C4-2B (cell line): ENCODE measurements around the gene TNNT3.
"Not testable (repeated sequence)": the region's sequence is repeated elsewhere in the genome, so short reads cannot be mapped to it uniquely, and the experiment has no call there.

Experiments used
- H3K27ac ChIP-seq: fragments of 450-650 bp; 2 replicates; pipeline ENCODE4 v1.5.1; 2017
- ZFX ChIP-seq: fragments of 450-650 bp; IDR thresholded peaks from 2 replicates; pipeline ENCODE4 v1.6.1; 2017
- TF ChIP-seq, protein P1 (sequence below): fragments of 450-650 bp; conservative IDR thresholded peaks from 2 replicates; pipeline ENCODE4 v1.5.1; 2017; ENCODE audit warnings: mild to moderate bottlenecking

The TNNT3 gene

DNA sequence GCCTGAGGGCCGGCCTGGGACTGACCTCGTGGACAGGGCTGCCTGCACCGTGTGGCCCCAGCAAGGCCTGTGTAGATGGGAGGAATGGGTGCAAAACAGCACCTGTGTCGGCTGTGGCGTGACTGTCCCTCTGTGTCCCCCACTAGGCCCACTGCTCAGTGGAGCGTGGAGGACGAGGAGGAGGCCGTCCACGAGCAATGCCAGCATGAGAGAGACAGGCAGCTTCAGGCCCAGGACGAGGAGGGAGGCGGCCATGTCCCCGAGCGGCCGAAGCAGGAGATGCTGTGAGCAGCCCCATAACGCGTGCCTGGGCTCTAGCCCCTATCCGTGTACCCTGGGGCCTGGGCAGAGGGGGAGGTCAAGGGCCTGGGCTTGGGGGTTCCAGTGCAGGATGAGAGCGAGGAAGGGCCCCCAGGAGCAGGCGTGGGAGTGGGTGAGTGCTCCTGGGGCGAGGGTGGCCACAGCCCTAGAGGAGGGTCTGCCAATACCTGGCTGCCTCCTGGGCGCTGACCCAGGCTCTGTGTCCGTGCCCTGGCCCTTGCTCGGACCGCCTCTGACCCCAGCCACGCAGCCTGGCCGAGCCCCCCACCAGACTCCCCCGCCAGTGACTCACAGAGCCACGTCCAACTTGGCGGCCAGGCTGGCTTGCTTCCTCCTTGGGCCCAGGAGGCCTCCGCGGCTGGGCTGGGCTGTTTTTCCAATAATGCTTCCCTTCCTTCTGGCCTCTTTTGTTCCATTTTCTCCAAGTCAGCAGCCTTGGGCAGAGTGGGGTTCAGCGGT lies 39.4 kb upstream of the TNNT3 start:
- H3K27ac ChIP-seq, result no peak overlapping the region
- TF ChIP-seq, protein P1, sequence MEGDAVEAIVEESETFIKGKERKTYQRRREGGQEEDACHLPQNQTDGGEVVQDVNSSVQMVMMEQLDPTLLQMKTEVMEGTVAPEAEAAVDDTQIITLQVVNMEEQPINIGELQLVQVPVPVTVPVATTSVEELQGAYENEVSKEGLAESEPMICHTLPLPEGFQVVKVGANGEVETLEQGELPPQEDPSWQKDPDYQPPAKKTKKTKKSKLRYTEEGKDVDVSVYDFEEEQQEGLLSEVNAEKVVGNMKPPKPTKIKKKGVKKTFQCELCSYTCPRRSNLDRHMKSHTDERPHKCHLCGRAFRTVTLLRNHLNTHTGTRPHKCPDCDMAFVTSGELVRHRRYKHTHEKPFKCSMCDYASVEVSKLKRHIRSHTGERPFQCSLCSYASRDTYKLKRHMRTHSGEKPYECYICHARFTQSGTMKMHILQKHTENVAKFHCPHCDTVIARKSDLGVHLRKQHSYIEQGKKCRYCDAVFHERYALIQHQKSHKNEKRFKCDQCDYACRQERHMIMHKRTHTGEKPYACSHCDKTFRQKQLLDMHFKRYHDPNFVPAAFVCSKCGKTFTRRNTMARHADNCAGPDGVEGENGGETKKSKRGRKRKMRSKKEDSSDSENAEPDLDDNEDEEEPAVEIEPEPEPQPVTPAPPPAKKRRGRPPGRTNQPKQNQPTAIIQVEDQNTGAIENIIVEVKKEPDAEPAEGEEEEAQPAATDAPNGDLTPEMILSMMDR, result no peak
- no peak for TF ChIP-seq ZFX

DNA sequence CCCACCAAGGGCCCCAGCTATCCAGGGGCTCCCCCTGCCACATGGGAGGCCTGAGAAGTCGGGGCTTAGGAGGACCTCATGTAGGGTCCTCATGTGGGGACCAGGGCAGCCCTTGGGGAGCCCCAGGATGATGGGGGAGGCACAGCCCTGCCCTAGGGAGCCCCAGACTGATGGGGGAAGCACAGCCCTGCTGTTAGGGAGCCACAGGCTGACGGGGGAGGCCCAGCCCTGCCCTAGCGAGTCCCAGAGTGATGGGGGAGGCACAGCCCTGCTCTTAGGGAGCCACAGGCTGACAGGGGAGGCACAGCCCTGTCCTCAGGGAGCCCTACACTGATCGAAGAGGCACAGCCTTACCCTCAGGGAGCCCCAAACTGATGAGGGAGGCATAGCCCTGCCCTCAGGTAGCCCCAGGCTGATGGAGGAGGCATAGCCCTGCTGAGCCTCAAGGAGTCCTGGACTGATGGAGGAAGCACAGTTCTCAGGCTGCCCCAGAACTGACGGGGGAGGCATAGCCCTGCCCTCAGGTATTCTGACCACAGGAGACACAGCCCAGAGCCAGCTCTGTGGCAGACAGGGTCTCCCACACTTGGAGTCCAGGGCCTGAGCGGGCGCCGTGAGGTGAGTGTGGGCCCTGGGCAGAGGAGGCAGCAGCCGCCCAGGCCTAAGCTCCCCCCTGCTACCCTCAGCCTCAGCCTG lies 38.6 kb upstream of the TNNT3 start:
- no peak for TF ChIP-seq ZFX
- TF ChIP-seq, protein P1, result no peak
- H3K27ac ChIP-seq, result no peak overlapping the region

DNA sequence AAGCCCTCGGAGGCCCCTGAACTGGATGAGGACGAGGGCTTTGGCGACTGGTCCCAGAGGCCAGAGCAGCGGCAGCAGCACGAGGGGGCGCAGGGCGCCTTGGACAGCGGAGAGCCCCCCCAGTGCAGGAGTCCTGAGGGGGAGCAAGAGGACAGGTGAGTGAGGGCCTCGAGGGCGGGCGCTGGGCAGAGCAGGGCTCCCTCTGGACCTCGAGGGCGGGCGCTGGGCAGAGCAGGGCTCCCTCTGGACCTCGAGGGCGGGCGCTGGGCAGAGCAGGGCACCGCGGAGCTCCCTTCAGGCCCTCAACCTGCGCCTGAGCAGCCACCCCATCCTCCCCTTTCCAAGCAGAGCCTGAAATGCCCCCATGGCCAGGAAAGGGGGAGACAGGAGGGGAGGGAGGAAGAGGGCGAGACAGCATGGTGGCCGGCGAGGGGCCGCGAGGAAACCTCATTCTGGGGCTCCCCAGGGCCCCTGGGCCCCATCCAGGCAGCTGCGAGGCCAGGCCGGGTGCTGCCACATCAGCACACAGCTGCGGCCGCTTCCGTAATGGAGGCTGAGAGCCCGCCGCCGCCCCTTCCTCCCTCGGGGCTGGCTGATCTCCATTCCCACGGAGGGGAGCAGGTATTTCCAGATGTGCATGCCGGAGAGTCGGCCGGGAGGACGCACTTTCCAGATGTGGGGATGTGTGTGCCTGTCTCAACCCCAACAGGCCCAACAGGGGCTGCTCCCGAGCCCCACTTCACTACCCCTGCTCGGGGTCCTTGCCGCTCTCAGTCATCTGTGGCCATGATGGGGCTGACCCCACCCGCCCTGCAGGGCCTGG lies 37.9 kb upstream of the TNNT3 start:
- no peak overlapping the region for H3K27ac ChIP-seq
- TF ChIP-seq, protein P1, result no peak

DNA sequence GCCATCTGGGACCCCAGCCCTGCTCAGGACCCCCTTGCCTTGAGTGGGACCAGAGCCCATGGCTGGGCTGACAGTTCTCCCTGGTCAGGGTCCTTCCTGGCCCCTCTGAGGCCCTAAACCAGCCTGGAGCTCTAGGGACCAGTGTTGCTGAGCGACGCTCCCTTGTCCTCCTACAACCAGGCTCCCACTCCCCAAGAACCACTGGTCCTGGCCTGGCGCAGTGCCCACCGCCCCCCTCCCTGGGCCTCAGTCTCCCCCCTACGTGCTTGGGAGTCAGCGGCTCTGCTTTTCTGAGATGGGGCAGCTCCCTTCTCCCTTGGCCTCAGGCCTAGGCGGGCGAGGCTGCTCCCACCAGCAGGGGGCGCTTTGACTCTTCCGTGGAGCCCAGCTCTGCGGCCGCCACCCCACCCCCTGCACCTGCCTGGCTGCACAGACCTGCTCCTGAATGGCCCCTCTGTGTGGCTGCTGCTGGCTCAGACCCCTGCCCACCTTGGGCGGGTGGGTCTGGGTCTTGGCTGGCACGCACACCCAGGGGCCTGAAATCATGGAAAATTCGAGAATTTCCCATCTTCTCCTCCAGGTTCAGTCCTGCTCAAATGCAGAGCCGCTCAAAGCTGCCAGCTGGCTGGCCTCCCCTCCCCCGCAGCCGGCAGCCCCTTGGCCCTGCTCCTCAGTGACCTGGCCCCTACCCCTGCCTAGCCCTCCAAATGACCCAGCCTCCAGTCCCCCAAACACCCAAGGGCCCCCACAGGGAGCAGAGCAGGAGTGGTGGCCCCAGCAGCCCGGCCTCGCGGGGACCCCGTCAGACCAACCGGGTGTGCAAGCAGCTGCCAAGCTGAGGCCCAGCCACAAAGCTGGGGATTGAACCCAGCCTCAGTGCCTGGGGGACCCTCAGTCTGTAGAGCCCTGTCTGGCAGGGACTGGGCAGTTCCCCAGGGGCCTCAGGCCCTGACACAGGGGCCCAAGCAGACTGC lies 37.0 kb upstream of the TNNT3 start:
- TF ChIP-seq ZFX, result no peak
- TF ChIP-seq, protein P1, result peak; percentile 94
- H3K27ac ChIP-seq, result no peak overlapping the region

DNA sequence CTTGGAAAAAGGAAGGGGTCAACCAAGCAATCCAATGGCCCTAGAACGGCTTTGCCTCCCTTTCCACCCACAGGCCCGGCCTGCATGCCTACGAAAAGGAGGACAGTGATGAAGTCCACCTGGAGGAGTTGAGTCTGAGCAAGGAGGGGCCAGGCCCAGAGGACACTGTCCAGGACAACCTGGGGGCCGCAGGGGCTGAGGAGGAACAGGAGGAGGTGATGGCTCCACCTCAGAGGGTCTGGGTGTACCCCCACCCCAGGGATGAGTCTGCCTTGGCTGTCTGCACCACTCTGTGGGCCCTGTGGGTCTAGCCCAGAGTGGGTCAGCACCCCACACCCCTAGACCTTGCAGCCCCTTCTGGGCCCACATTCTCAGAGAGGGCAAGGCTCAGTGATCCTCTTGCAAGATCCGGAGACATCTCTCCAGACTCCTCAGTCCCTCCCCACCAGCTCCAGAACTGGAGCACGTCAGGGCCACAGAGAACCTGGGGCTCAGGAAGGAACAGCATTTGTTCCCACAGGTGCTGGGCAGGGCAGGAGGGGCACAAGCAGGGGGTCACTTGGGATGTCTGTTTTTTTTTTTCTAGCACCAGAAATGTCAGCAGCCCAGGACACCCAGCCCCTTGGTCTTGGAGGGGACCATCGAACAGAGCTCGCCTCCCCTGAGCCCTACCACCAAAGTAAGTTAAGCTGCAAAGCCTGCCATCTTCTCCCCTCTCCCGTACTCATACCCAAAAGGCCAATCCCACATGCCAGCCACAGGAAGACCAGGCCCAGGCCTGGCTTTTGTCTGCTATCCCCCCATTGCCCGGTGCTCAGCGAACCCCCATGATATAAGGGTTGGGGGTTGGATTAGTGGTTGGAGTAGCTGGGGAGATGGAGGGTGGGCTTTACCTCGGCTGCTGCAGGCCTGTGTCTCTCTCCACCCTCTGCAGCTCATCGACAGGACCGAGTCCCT lies 35.9 kb upstream of the TNNT3 start:
- TF ChIP-seq, protein P1, result no peak
- no peak for TF ChIP-seq ZFX
- no peak overlapping the region for H3K27ac ChIP-seq

DNA sequence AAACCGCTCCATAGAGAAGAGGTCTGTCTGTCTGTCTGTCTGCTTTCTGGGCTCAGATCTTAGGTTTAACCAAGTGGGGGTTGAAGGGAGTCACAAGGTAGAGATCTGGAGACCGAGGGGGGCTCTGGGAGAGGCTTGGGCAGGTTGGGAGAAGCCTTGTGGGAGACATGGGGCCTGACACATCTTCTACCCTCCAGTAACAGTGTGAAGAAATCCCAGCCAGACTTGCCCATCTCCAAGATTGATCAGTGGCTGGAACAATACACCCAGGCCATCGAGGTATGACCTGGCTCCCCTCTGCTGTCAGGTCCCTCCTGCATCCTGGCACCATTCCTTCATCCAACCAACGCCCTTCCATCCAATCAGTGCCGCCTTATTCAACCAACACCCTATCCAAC lies 35.2 kb upstream of the TNNT3 start:
- TF ChIP-seq ZFX, result no peak
- TF ChIP-seq, protein P1, result no peak
- H3K27ac ChIP-seq, result no peak overlapping the region

DNA sequence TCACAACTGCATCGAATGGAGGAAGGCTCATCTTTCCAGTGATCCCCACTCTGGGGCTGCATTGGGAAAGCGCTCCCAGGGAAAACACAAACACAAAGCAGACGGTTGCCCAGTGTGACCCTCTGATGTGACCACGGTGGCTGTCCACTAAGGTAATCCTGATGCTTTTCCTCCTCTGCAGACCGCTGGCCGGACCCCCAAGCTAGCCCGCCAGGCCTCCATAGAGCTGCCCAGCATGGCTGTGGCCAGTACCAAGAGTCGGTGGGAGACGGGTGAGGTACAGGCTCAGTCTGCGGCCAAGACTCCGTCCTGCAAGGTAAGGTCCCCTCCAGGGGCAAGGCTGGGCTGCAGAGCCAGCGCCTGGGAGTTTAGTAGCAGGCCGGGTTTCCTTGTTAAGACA lies 33.0 kb upstream of the TNNT3 start:
- not testable (repeated sequence) for H3K27ac ChIP-seq
